GM12865 (cell line): ENCODE data around the gene PRDM15.

ENCODE experiments used
- DNase-seq: peaks from one replicate; pipeline ENCODE4 v3.0.0; 2010; ENCODE audit warnings: low read depth
- H3K4me3 ChIP-seq: 2 replicates; pipeline ENCODE4 v1.5.1; 2011; ENCODE audit warnings: mild to moderate bottlenecking, low read depth, low read length, control low read depth
- CTCF ChIP-seq: IDR thresholded peaks from 2 replicates; pipeline ENCODE4 v1.5.1; 2011; ENCODE audit warnings: low read length, control low read depth, low read depth, inconsistent platforms; ENCODE audit not compliant: insufficient read depth; ENCODE audit errors: missing control alignments

The PRDM15 gene

GRCh38 chr21:41846536-41846935 lies 32.6 kb downstream of the PRDM15 start:
- no peak for DNase-seq
- no peak for TF ChIP-seq CTCF
- H3K4me3 ChIP-seq = no peak overlapping the region

GRCh38 chr21:41846033-41846317 lies 33.2 kb downstream of the PRDM15 start:
- no peak for TF ChIP-seq CTCF
- DNase-seq = no peak
- no peak overlapping the region for H3K4me3 ChIP-seq

GRCh38 chr21:41845310-41846032 lies 33.7 kb downstream of the PRDM15 start:
- no peak overlapping the region for H3K4me3 ChIP-seq
- TF ChIP-seq CTCF = no peak
- no peak for DNase-seq

- no peak for DNase-seq
- H3K4me3 ChIP-seq = no peak overlapping the region
- no peak for TF ChIP-seq CTCF
Measured at GRCh38 chr21:41843584-41843983, 35.6 kb downstream of the PRDM15 start.

GRCh38 chr21:41840880-41841279 lies 38.3 kb downstream of the PRDM15 start:
- no peak for DNase-seq
- H3K4me3 ChIP-seq = no peak overlapping the region
- no peak for TF ChIP-seq CTCF

- DNase-seq = no peak
- H3K4me3 ChIP-seq = no peak overlapping the region
- TF ChIP-seq CTCF = no peak
Measured at GRCh38 chr21:41839387-41840000, 39.6 kb downstream of the PRDM15 start.

GRCh38 chr21:41837756-41838297 lies 41.3 kb downstream of the PRDM15 start:
- H3K4me3 ChIP-seq = no peak overlapping the region
- no peak for TF ChIP-seq CTCF
- no peak for DNase-seq
